ENCODE data around the gene IFRD1.
"Not testable (repeated sequence)": the region's sequence is repeated elsewhere in the genome, so short reads cannot be mapped to it uniquely, and the experiment has no call there.

IFRD1 gene

GRCh38 chr7:112492186-112492585, 41.9 kb downstream of the IFRD1 start:
- no peak for DNase-seq

GRCh38 chr7:112494656-112495055, 44.4 kb downstream of the IFRD1 start:
- DNase-seq, result no peak

GRCh38 chr7:112495156-112495788, 45.0 kb downstream of the IFRD1 start:
- no peak for DNase-seq

DNA sequence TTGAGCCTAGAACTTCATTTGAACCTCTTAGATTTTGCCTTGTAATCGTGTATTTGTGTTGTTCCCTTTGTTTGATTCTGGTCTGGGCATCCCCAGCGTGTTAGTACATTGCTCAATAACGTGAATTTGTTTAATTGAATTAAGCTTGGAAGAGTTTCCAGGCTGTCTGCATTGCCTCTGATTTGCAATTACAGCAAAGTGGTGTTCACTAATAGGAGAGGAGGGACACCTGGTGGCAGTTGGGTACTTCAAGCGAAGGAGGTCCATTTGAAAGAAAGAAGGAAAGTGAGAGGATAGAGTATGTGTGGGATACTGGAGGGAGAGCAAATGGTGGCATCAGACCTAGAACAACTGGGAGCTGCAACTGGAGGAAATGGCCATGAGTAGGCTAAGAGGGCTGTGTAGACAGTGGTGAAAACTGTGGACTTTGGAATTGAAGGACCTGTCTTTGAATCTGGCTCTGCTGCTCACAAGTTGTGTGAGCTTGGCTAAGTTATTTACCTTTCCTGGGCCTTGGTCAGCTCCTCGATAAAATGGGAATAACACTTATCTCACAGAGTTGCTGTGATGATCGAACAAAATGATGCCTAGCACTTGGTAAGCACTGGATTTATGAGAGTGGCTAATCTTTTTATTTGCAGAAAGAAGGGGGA, 45.7 kb downstream of the IFRD1 start:
- peak; percentile 30 for DNase-seq

GRCh38 chr7:112497481-112497880, 47.2 kb downstream of the IFRD1 start:
- DNase-seq, result no peak

DNA sequence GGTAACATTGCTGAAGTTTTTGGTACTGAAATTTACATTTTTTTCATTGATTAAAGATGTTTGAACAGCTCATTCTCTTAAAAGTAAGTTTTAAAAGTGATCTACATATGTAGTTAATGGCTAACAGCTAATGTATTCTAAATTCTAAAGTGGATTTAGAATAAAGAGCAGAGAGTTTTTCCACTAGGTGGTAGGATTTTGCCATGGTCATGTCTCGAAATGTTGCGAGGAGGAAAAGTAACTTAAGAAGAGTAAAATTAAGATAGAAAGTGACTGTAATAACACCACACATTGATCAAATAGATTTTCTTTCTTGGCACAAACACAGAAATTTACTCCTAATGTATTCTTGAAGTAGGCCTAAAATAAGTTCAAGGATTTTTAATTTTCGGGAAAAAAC, 50.4 kb downstream of the IFRD1 start:
- DNase-seq, result no peak

DNA sequence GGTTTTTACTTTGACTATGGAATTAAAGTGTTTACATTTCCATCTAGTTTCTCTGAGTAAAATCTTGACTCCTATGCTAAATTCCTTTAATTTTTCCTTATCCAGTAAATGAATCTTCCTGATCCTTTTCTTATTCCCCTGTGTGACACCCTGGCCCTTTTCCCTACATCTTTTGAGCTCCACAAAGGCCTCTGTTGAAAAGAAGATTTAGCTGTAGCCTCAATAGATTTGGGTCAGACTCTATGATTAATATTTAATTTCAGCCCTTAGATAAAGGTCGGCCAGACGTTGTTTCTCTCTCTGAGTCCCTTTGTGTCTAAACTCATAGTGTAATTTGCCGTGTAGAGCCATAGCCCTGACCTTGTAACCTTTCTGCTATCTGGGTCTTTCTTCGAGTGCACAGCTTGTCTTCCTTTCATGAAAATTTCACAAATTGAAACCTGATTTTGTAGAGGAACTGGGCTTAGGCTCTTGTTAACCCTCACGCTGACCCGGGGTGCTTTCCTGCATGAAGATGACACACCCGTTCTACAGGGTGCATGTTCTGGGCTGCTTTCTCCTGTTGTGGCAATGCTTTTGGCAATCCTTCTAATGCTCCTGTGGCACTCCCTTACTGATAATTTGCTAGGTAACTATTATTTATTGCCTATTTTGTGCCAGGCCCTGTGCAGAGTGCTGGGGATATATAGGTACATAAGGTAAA, 51.7 kb downstream of the IFRD1 start:
- no peak for DNase-seq

DNA sequence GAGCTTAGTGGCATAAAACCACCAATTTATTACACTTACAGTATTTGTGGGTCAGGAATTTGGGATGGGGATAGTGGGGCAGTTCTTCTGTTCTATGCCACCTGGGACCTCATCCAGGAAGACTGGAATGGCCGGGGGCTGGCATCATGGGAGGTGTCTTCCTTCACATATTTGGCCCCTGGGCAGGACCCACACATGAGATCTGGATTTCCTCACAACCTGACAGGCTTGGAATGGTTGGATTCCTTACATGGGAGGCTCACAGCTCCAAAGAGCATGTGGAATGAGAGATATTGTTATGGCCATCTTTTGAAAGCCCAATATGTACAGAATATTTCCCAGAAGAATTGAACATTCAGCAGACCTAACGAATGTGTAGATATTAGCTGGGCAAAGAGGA, 52.4 kb downstream of the IFRD1 start:
- no peak for DNase-seq

- DNase-seq, result no peak
Observed at GRCh38 chr7:112503361-112503972, 53.2 kb downstream of the IFRD1 start.

- DNase-seq, result no peak
Observed at GRCh38 chr7:112504093-112504695, 53.9 kb downstream of the IFRD1 start.

- no peak for DNase-seq
Observed at GRCh38 chr7:112505495-112505894, 55.2 kb downstream of the IFRD1 start.

GRCh38 chr7:112508404-112508803, 58.1 kb downstream of the IFRD1 start:
- no peak for DNase-seq

DNA sequence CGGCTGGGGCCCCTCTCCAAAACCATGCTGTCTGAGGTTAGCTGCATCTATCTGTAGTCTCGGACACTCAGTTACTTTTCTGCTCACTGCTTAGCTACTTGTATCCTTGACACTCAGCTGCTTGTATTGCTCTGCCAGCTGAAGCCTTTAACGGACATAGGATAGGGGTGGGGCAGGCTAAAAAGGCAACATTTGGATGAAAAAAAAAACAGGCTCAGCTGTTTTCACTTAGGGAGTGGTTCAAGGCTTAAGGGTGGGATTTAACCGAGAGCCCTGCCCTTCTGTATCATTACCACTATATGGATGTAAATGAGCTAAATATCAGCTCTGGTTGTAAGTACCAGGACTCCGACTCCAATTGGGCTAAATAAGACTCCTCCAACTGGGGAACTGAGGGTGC, 59.1 kb downstream of the IFRD1 start:
- DNase-seq, result no peak

DNA sequence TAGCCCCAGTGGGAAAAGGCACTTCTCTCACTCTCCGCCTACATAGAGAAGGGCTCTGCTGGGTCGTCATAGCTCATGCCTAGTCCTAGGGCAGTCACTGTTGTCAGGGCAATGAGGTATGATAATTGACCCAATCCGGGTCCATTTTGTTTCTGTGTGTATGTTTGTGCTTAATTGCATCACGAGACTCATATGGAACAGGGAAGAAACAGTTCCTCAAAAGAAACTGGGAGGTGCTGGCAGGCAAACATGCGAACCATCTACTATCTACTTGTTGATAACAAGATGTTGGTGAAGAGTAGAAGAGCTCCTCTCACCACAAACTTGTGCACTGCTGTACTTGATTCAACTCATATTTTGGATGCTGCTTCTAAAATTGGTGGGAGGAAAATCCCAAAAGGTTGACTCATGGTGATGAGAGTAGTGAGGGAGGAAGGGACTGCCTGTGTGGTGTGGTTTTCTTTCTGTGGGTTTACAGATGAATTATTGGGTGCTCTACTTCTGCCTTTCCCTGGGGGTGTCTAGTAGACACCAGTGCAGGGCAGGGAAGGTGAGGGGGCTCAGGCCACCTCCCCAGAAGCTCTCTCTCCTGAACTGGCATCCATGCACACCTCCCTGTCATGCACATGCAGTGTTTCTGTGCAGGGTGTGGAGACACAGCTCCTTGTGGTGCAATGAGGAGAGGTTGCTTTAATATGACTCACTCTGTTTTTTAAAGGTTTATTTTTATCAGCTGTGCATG, 59.9 kb downstream of the IFRD1 start:
- peak; percentile 28 for DNase-seq

- DNase-seq, result no peak
Observed at GRCh38 chr7:112510743-112511110, 60.5 kb downstream of the IFRD1 start.

- no peak for DNase-seq
Observed at GRCh38 chr7:112511451-112512202, 61.4 kb downstream of the IFRD1 start.

- DNase-seq, result no peak
Observed at GRCh38 chr7:112512451-112513210, 62.4 kb downstream of the IFRD1 start.

- DNase-seq, result no peak
Observed at GRCh38 chr7:112515989-112516388, 65.7 kb downstream of the IFRD1 start.

DNA sequence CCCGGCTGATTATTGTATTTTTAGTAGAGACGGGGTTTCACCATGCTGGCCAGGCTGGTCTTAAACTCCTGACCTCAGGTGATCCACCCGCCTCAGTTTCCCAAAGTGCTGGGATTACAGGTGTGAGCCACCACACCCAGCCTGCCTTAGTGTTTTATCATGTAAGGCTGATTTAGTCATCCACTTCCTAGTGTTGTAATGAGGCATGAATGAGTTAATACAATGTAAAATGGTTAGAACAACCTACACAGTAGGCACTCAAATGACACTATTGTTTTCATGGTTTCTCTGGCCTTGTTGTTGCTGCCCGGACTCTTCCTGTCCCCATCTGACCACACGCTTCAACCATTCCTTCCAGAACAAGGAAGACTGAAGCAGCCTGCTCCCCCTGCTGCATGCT, 66.2 kb downstream of the IFRD1 start:
- not testable (repeated sequence) for DNase-seq

DNA sequence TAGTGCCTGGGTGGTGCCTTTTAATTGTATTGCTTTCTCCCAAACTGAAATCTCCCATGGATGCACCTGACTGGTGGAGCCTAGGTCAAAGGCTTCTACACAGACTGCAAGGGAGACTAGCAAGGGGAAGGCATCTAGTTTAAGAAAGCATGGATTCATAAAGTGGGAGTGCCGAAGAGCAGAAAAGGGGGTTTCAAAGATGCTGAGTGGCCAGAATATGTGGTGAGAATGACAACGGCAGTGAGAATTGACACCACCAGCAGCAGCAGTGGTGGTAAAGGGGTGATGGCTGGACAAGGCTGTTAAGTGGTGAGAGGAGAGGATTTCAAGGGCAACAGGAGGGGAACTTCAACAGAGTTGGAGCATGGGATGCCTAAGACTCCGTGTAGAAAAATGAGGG, 67.2 kb downstream of the IFRD1 start:
- no peak for DNase-seq

DNA sequence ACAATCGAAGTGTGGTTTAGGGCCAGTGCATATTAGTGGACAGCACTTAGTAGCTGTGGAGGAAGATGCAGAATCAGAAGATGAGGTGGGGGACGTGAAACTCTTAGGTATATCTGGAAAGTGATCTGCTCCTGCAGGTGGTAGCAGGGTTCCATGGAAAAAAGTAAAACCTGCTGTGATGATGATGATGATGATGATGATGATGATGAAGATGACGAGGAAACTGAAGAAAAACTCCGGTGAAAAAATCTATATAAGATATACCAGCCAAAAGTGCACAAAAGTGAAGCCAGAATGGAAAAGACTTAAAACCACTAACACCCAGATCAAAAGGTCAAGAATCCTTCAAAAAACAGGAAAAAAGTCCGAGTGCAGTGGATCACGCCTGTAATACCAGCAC, 70.5 kb downstream of the IFRD1 start:
- DNase-seq, result no peak
